Spinal cord (tissue), 10 donors: ENCODE data around the gene PIP4P1. TPM values are rescaled to one million over a fixed set of nuclear protein-coding genes. Genes with fewer than 3 reads are reported as not detected.

ENCODE experiments used
- DNase-seq, 6 donors: peaks; one replicate each; pipeline versions ENCODE4 v3.0.0 to v3.0.0-alpha.2; 2013 to 2015; ENCODE audit warnings: low spot score in 6 of 6, low read depth in 4 of 6
- H3K27ac ChIP-seq: one replicate; pipeline ENCODE4 v1.5.1; 2013; ENCODE audit warnings: low read depth, low read length, control low read depth
- H3K27me3 ChIP-seq: one replicate; pipeline ENCODE4 v1.6.1; 2013; ENCODE audit warnings: low read length; ENCODE audit not compliant: control insufficient read depth, insufficient read depth
- H3K36me3 ChIP-seq: one replicate; pipeline ENCODE4 v1.6.1; 2013; ENCODE audit warnings: low read length; ENCODE audit not compliant: control insufficient read depth, insufficient read depth
- H3K4me1 ChIP-seq: one replicate; pipeline ENCODE4 v1.6.1; 2013; ENCODE audit warnings: low read length; ENCODE audit not compliant: control insufficient read depth, insufficient read depth
- H3K4me3 ChIP-seq: one replicate; pipeline ENCODE4 v1.5.1; 2013; ENCODE audit warnings: low read depth, low read length, control low read depth
- H3K9me3 ChIP-seq: one replicate; pipeline ENCODE4 v1.6.1; 2013; ENCODE audit warnings: low read length; ENCODE audit not compliant: control insufficient read depth, insufficient read depth
- WGBS: methylation state at CpG from one replicate; pipeline ENCODE4 v1.1.5; 2013; ENCODE audit warnings: missing lambda C conversion rate; ENCODE audit not compliant: insufficient coverage; 5-methylcytosine and 5-hydroxymethylcytosine counted together
- polyA plus RNA-seq, 2 donors: library from polyadenylated mRNA; unstranded; fragments of 120-200 nt; gene quantifications; one replicate each; pipeline ENCODE4 v1.2.1, GENCODE V29; 2013; ENCODE audit not compliant: insufficient read length in 2 of 2
- small RNA-seq: library from RNA; depleted of rRNA; stranded (forward); fragments of <200 nt; gene quantifications from one replicate; pipeline ENCODE3, GENCODE V24; 2014; ENCODE audit warnings: low replicate concordance
- total RNA-seq, 2 donors: library from RNA; depleted of rRNA in 1 of 2; stranded (reverse); fragments of 120-200 nt in 1 of 2; fragments of >200 nt in 1 of 2; gene quantifications; one replicate each; pipeline versions ENCODE4 v1.2.3 to v1.2.4, GENCODE V29; 2013 to 2014
- donor health status: healthy.

PIP4P1 gene
- total and polyA plus RNA-seq, 4 donors = 25.8 to 64.4 (median 43.2) TPM

GRCh38 chr14:20415782-20416206 is 45.4 kb downstream of the PIP4P1 start:
- H3K27me3 ChIP-seq = no peaks in the 10 kb centered on the region
- no peaks in the 10 kb centered on the region for H3K36me3 ChIP-seq
- H3K4me1 ChIP-seq = peaks cover 7% of the 10 kb centered on the region
- no peaks in the 10 kb centered on the region for H3K9me3 ChIP-seq
- no peak overlapping the region for H3K4me3 ChIP-seq
- WGBS = no CpG with 5 or more reads among the region's 3 CpGs
- peak in 3 of 6 donors; percentile 23 to 70 (median 55) for DNase-seq
- no peak overlapping the region for H3K27ac ChIP-seq

- 3% methylated on average over 9 of the region's 9 CpGs for WGBS
- H3K4me1 ChIP-seq = peaks cover 7% of the 10 kb centered on the region
- peak overlapping the region; percentile 94 for H3K27ac ChIP-seq
- no peaks in the 10 kb centered on the region for H3K36me3 ChIP-seq
- no peaks in the 10 kb centered on the region for H3K27me3 ChIP-seq
- H3K9me3 ChIP-seq = no peaks in the 10 kb centered on the region
- peak overlapping the region; percentile 89 for H3K4me3 ChIP-seq
- peak in 1 of 6 donors; percentile 9 for DNase-seq
These were observed 47.5 kb downstream of the PIP4P1 start for GRCh38 chr14:20413744-20414082.

- Histone ChIP-seq H3K27ac (peak within 1 kb of the TSS; percentile 94), H3K9me3 (no peaks in the 10 kb centered on the region), H3K27me3 (no peaks in the 10 kb centered on the region), H3K4me3 (peak within 1 kb of the TSS; percentile 89), H3K36me3 (no peaks in the 10 kb centered on the region), H3K4me1 (peaks cover 7% of the 10 kb centered on the region)
- 0% methylated on average over 35 of the region's 43 CpGs for WGBS
- peak in 5 of 6 donors; percentile 44 to 88 (median 60) for DNase-seq
These were observed 48.1 kb downstream of the PIP4P1 start, which contains the start of gene TEP1 for GRCh38 chr14:20412876-20413743. TSS of gene TEP1 (minus strand) at chr14:20413501. CDS start at chr14:20408439, 5,062 bp downstream.

GRCh38 chr14:20412411-20412810 is 48.8 kb downstream of the PIP4P1 start:
- Histone ChIP-seq H3K36me3 (peaks cover 7% of the 10 kb centered on the region), H3K27me3 (no peaks in the 10 kb centered on the region), H3K4me1 (peaks cover 7% of the 10 kb centered on the region), H3K4me3 (peak overlapping the region; percentile 89), H3K9me3 (no peaks in the 10 kb centered on the region), H3K27ac (peak overlapping the region; percentile 94)
- 0% methylated on average over 2 of the region's 7 CpGs for WGBS
- peak in 2 of 6 donors; percentile 18 to 34 for DNase-seq

- peaks cover 25% of the 10 kb centered on the region for H3K36me3 ChIP-seq
- H3K9me3 ChIP-seq = no peaks in the 10 kb centered on the region
- no peaks in the 10 kb centered on the region for H3K27me3 ChIP-seq
- no peak overlapping the region for H3K27ac ChIP-seq
- no peak overlapping the region for H3K4me3 ChIP-seq
- no peak for DNase-seq
- peaks cover 7% of the 10 kb centered on the region for H3K4me1 ChIP-seq
- 100% methylated on average over 2 of the region's 2 CpGs for WGBS
These were observed 52.0 kb downstream of the PIP4P1 start for GRCh38 chr14:20409226-20409625.

Small RNA genes within 50 kb of the gene (small RNA-seq; reads per million reads assigned to genes)
- 0.18 reads per million for gene RNA5SP382

Other genes starting within 250 kb of the PIP4P1 start
- not detected for gene OR11H6, start 237.7 kb downstream of the PIP4P1 start, total RNA-seq
- not detected for gene OR11H6, start 237.7 kb downstream of the PIP4P1 start, polyA plus RNA-seq
- not detected for gene OR11H7, start 232.5 kb downstream of the PIP4P1 start, total RNA-seq
- gene OR11H7, start 232.5 kb downstream of the PIP4P1 start, polyA plus RNA-seq = under 1 TPM; 0.27 to 0.33 TPM
- not detected for gene OR11H4, start 222.1 kb downstream of the PIP4P1 start, total RNA-seq
- not detected for gene OR11H4, start 222.1 kb downstream of the PIP4P1 start, polyA plus RNA-seq
- 10 to 100 TPM; 30.5 to 38.1 TPM for gene TTC5, start 155.5 kb downstream of the PIP4P1 start, total RNA-seq
- gene TTC5, start 155.5 kb downstream of the PIP4P1 start, polyA plus RNA-seq = 10 to 100 TPM; 25.5 to 25.8 TPM
- 10 to 100 TPM; 55.7 to 62.3 TPM for gene CCNB1IP1, start 128.2 kb downstream of the PIP4P1 start, total RNA-seq
- 10 to 100 TPM; 64.5 to 68.4 TPM for gene CCNB1IP1, start 128.2 kb downstream of the PIP4P1 start, polyA plus RNA-seq
- 10 to 100 TPM; 20.4 to 29.5 TPM for gene PARP2, start 117.8 kb downstream of the PIP4P1 start, total RNA-seq
- 10 to 100 TPM; 66.2 to 66.5 TPM for gene PARP2, start 117.8 kb downstream of the PIP4P1 start, polyA plus RNA-seq
- 10 to 100 TPM in 1 of 2 donors, 1 to 10 TPM in 1; 9.6 to 21.8 TPM for gene TEP1, start 47.9 kb downstream of the PIP4P1 start, total RNA-seq
- gene TEP1, start 47.9 kb downstream of the PIP4P1 start, polyA plus RNA-seq = 10 to 100 TPM; 14.0 to 18.2 TPM
- 1 to 10 TPM in 1 of 2 donors, under 1 TPM in 1; 0.89 to 2.1 TPM for gene KLHL33, start 25.3 kb downstream of the PIP4P1 start, total RNA-seq
- under 1 TPM; 0.46 to 0.72 TPM for gene KLHL33, start 25.3 kb downstream of the PIP4P1 start, polyA plus RNA-seq
- 10 to 100 TPM; 34.6 to 58.6 TPM for gene OSGEP, start 6.6 kb downstream of the PIP4P1 start, total RNA-seq
- gene OSGEP, start 6.6 kb downstream of the PIP4P1 start, polyA plus RNA-seq = 10 to 100 TPM; 65.2 to 90.7 TPM
- 10 to 100 TPM; 40.8 to 80.9 TPM for gene APEX1, start 6.2 kb downstream of the PIP4P1 start, total RNA-seq
- 100 to 1,000 TPM; 177 to 182 TPM for gene APEX1, start 6.2 kb downstream of the PIP4P1 start, polyA plus RNA-seq
- 10 to 100 TPM; 23.6 to 25.5 TPM for gene PNP, start 8.0 kb upstream of the PIP4P1 start, total RNA-seq
- gene PNP, start 8.0 kb upstream of the PIP4P1 start, polyA plus RNA-seq = 10 to 100 TPM; 20.9 to 27.3 TPM
- gene RNASE10, start 44.1 kb upstream of the PIP4P1 start, total RNA-seq = under 1 TPM in 1 of 2 donors, not detected in 1; 0.28 TPM
- not detected for gene RNASE10, start 44.1 kb upstream of the PIP4P1 start, polyA plus RNA-seq
- not detected for gene RNASE9, start 99.6 kb upstream of the PIP4P1 start, total RNA-seq
- not detected for gene RNASE9, start 99.6 kb upstream of the PIP4P1 start, polyA plus RNA-seq
- not detected for gene RNASE11, start 126.6 kb upstream of the PIP4P1 start, total RNA-seq
- not detected for gene RNASE11, start 126.6 kb upstream of the PIP4P1 start, polyA plus RNA-seq
- gene RNASE12, start 129.9 kb upstream of the PIP4P1 start, total RNA-seq = not detected
- not detected for gene RNASE12, start 129.9 kb upstream of the PIP4P1 start, polyA plus RNA-seq
- not detected for gene OR6S1, start 180.3 kb upstream of the PIP4P1 start, total RNA-seq
- gene OR6S1, start 180.3 kb upstream of the PIP4P1 start, polyA plus RNA-seq = not detected
- 10 to 100 TPM; 10.8 to 13.8 TPM for gene RNASE4, start 223.1 kb upstream of the PIP4P1 start, total RNA-seq
- 1 to 10 TPM in 1 of 2 donors, under 1 TPM in 1; 0.48 to 2.3 TPM for gene RNASE4, start 223.1 kb upstream of the PIP4P1 start, polyA plus RNA-seq
- gene ANG, start 227.3 kb upstream of the PIP4P1 start, total RNA-seq = 1 to 10 TPM; 2.6 to 6.0 TPM
- gene ANG, start 227.3 kb upstream of the PIP4P1 start, polyA plus RNA-seq = 1 to 10 TPM; 1.4 to 2.8 TPM